ENCODE data around the gene ITGB6. TPM values are rescaled to one million over a fixed set of nuclear protein-coding genes. Genes with fewer than 3 reads are reported as not detected.

ITGB6 gene, protein sequence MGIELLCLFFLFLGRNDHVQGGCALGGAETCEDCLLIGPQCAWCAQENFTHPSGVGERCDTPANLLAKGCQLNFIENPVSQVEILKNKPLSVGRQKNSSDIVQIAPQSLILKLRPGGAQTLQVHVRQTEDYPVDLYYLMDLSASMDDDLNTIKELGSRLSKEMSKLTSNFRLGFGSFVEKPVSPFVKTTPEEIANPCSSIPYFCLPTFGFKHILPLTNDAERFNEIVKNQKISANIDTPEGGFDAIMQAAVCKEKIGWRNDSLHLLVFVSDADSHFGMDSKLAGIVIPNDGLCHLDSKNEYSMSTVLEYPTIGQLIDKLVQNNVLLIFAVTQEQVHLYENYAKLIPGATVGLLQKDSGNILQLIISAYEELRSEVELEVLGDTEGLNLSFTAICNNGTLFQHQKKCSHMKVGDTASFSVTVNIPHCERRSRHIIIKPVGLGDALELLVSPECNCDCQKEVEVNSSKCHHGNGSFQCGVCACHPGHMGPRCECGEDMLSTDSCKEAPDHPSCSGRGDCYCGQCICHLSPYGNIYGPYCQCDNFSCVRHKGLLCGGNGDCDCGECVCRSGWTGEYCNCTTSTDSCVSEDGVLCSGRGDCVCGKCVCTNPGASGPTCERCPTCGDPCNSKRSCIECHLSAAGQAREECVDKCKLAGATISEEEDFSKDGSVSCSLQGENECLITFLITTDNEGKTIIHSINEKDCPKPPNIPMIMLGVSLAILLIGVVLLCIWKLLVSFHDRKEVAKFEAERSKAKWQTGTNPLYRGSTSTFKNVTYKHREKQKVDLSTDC
- total RNA-seq (ENCODE audit: low replicate concordance) = 0.15 TPM in 1 of 2 replicates, not detected in the other

DNA sequence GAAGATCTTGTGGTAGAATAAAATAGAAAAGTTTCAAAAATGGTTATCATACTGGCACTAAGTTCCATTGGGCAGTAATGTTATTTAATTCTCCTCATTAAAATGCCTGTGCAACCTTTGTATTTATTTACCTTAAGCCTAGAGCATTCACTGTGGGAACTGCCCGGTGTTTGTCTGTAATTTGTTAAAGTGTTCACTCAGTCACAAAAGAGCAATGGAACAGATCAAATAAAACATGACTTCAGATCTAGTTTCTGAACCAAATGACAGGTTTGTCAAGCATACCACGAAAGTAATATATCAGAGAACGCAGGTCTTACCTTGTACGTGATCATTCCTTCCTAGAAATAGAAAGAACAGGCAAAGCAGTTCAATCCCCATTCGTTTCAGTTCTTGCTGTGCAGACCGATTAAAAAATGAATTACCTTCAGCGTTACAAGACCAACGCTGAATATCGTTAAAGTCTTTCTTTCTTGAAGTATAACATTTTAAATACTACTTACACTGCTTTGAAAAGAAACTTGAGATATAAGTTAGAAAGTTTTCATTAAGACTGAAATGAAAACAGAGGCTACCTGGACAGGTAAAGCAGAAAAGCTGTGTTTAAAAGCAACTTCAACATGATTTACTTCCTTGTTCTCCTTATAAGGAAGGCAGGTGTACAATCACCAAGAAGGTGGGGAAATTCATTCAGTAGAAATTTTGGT, at the start of gene ITGB6:
ITGB6 (minus strand) TSS at position 590 of the 707 bp plus-strand sequence; CDS start at position 381, 209 bp downstream.

DNA sequence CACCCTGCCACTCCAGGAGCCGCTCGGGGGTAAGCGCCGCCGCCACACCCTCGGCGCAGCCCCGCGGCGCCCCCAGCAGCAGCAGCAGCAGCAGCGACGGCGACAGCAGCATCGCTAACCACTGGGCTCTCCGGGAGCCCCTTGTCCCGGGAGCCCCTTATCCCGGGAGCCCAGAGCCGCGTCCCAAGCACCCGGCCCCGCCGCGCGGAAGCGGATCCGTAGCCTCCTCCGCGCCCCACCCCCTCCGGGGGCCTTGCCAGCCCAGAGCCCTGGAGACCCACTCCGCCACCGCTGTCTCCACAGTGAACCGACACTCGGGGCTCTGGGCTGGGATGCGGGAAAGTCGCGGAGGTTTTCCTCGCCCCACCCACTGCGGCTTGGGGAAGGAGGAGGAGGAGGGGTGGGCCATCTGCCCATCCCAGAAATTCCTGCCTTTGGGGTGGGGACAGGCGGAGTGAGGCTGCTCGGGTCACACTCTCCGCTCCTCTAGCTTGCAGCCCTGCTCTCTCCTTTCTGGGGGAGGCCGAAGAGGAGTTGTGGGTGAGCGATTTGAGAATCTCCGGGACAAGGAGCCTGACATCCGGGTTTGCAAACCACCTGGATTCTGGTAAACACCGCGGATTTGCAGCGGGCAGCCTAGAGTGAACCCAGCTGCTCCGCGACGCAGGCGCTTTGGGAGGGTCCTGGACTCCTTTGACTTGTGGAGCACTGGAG, 137.6 kb downstream of the ITGB6 start, which contains the start of gene PLA2R1:
PLA2R1 (minus strand) TSS at position 324 of the 714 bp plus-strand sequence; CDS start at position 112, 212 bp downstream.

Other genes with a start within 250 kb of the ITGB6 start
- 15.4 and 22.9 TPM in 2 replicates for gene PLA2R1, start 137.7 kb downstream of the ITGB6 start, total RNA-seq (ENCODE audit: low replicate concordance)

Measured in smooth muscle cell of the coronary artery (primary cell).